ENCODE data around the gene PPP1R2. TPM values are rescaled to one million over a fixed set of nuclear protein-coding genes. Genes with fewer than 3 reads are reported as not detected.

PPP1R2 gene
- total RNA-seq, 2 donors from 2014 or later = 88.6 to 129 TPM

Other genes with a start within 250 kb of the PPP1R2 start
- 10 to 100 TPM; 46.3 to 75.8 TPM for gene ACAP2, start 100.3 kb downstream of the PPP1R2 start, total RNA-seq
- gene APOD, start 40.6 kb upstream of the PPP1R2 start, total RNA-seq = under 1 TPM; 0.30 to 0.54 TPM
- gene MUC20, start 177.7 kb upstream of the PPP1R2 start, total RNA-seq = 1 to 10 TPM; 2.2 to 3.6 TPM

All from activated naive CD4-positive, alpha-beta T cell treated with anti-CD3 and anti-CD28 coated beads, Interleukin-2, amount 50 U/mL, for 72 hours (primary cell).